Fibroblast of lung (primary cell): ENCODE results near the gene OPRM1. TPM values are rescaled to one million over a fixed set of nuclear protein-coding genes. Genes with fewer than 3 reads are reported as not detected.

Experiments used
- DNase-seq, 2 donors: peaks; one replicate each; pipeline versions ENCODE4 v3.0.0 to v3.0.0-alpha.2; 2010; ENCODE audit warnings: low read depth in 2 of 2
- H2AFZ ChIP-seq: 2 replicates; pipeline ENCODE4 v1.5.1; 2012; ENCODE audit warnings: low read length, control low read depth, inconsistent platforms
- H3K27ac ChIP-seq: 2 replicates; pipeline ENCODE4 v1.5.1; 2011; ENCODE audit warnings: low read length, control low read depth; ENCODE audit not compliant: insufficient read depth
- H3K27me3 ChIP-seq: 2 replicates; pipeline ENCODE4 v1.5.1; 2011; ENCODE audit warnings: mild to moderate bottlenecking, low read length; ENCODE audit not compliant: control insufficient read depth, insufficient read depth
- H3K36me3 ChIP-seq: 2 replicates; pipeline ENCODE4 v1.5.1; 2011; ENCODE audit warnings: low read length; ENCODE audit not compliant: control insufficient read depth, insufficient read depth
- H3K4me1 ChIP-seq: 2 replicates; pipeline ENCODE4 v1.5.1; 2011; ENCODE audit warnings: low read length; ENCODE audit not compliant: control insufficient read depth, insufficient read depth; ENCODE audit errors: extremely low read depth
- H3K4me2 ChIP-seq: 2 replicates; pipeline ENCODE4 v1.5.1; 2011; ENCODE audit warnings: low read length, control low read depth; ENCODE audit not compliant: insufficient read depth; ENCODE audit errors: extremely low read depth
- H3K4me3 ChIP-seq, 4 experiments: fragments of 200-600 bp in 1 of 4; sonication (generic) in 1 of 4; replicated peaks in 1 of 4; 2 replicates each; pipeline ENCODE4 v1.5.1; 2011 to 2016; ENCODE audit warnings: low read length in 4 of 4, low read depth in 3 of 4, mild to moderate bottlenecking in 3 of 4, control low read depth in 2 of 4, inconsistent platforms in 1 of 4, mixed read lengths in 1 of 4; ENCODE audit not compliant: insufficient read depth in 1 of 4; ENCODE audit errors: control extremely low read depth in 1 of 4
- H3K79me2 ChIP-seq: 2 replicates; pipeline ENCODE4 v1.5.1; 2012; ENCODE audit warnings: mild to moderate bottlenecking, low read length, inconsistent platforms; ENCODE audit not compliant: control insufficient read depth, insufficient read depth
- H3K9ac ChIP-seq: 2 replicates; pipeline ENCODE4 v1.5.1; 2011; ENCODE audit warnings: mild to moderate bottlenecking, low read length, control low read depth; ENCODE audit not compliant: insufficient read depth
- H3K9me3 ChIP-seq: 2 replicates; pipeline ENCODE4 v1.5.1; 2012; ENCODE audit warnings: low read depth, low read length; ENCODE audit not compliant: control insufficient read depth, insufficient read depth
- H4K20me1 ChIP-seq: 2 replicates; pipeline ENCODE4 v1.5.1; 2011; ENCODE audit warnings: low read length; ENCODE audit not compliant: control insufficient read depth, insufficient read depth; ENCODE audit errors: extremely low read depth
- EZH2 ChIP-seq: IDR thresholded peaks from 2 replicates; pipeline ENCODE4 v1.5.1; 2012; ENCODE audit warnings: low read length, control low read depth, mild to moderate bottlenecking; ENCODE audit errors: missing control alignments
- polyA plus RNA-seq, 2 donors: library from polyadenylated mRNA; depleted of rRNA in 1 of 2; stranded (reverse) in 1 of 2; unstranded in 1 of 2; fragments of >200 nt; gene quantifications; 2 replicates each; pipeline ENCODE4 v1.2.1, GENCODE V29; 2011 to 2012; ENCODE audit warnings: missing spikeins in 1 of 2
- total RNA-seq: library from RNA; depleted of rRNA; stranded (reverse); fragments of >200 nt; gene quantifications from 2 replicates; pipeline ENCODE4 v1.2.1, GENCODE V29; 2014
- TF ChIP-seq, protein P1 (sequence below), 2 donors: IDR thresholded peaks in 1 of 2; conservative IDR thresholded peaks in 1 of 2; 1 replicate in 1 of 2; 2 replicates in 1 of 2; pipeline ENCODE4 v1.5.1; 2011 to 2012; ENCODE audit warnings: low read length in 2 of 2, control low read depth in 1 of 2, inconsistent platforms in 1 of 2, low read depth in 1 of 2, mild to moderate bottlenecking in 1 of 2

The OPRM1 gene
- total and polyA plus RNA-seq, 2 donors (not counting 1 experiment from before 2014, with no cell fraction given) = not detected

GRCh38 chr6:154234019-154234772 is 195.2 kb downstream of the OPRM1 start:
- TF ChIP-seq, protein P1, sequence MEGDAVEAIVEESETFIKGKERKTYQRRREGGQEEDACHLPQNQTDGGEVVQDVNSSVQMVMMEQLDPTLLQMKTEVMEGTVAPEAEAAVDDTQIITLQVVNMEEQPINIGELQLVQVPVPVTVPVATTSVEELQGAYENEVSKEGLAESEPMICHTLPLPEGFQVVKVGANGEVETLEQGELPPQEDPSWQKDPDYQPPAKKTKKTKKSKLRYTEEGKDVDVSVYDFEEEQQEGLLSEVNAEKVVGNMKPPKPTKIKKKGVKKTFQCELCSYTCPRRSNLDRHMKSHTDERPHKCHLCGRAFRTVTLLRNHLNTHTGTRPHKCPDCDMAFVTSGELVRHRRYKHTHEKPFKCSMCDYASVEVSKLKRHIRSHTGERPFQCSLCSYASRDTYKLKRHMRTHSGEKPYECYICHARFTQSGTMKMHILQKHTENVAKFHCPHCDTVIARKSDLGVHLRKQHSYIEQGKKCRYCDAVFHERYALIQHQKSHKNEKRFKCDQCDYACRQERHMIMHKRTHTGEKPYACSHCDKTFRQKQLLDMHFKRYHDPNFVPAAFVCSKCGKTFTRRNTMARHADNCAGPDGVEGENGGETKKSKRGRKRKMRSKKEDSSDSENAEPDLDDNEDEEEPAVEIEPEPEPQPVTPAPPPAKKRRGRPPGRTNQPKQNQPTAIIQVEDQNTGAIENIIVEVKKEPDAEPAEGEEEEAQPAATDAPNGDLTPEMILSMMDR (conservative IDR thresholded peaks at IDR 0.05 in 1 of 2, IDR thresholded peaks at IDR 0.05 in 1 of 2; ENCODE audit: low read depth in 1 of 2, low read length in 2 of 2) = no peak
- no peak for TF ChIP-seq EZH2
- no peak overlapping the region for H3K27ac ChIP-seq
- no peak overlapping the region for H3K4me2 ChIP-seq
- H3K79me2 ChIP-seq = no peaks in the 10 kb centered on the region
- H4K20me1 ChIP-seq = no peaks in the 10 kb centered on the region
- no peaks in the 10 kb centered on the region for H3K9me3 ChIP-seq
- no peak overlapping the region for H2AFZ ChIP-seq
- no peak overlapping the region for H3K9ac ChIP-seq
- no peak for DNase-seq
- no peaks in the 10 kb centered on the region for H3K27me3 ChIP-seq
- H3K4me3 ChIP-seq = no peak overlapping the region
- H3K36me3 ChIP-seq = no peaks in the 10 kb centered on the region
- no peaks in the 10 kb centered on the region for H3K4me1 ChIP-seq

GRCh38 chr6:154236646-154237301 is 197.7 kb downstream of the OPRM1 start:
- H3K9ac ChIP-seq = no peak overlapping the region
- no peak overlapping the region for H3K27ac ChIP-seq
- H3K4me1 ChIP-seq = no peaks in the 10 kb centered on the region
- H3K9me3 ChIP-seq = no peaks in the 10 kb centered on the region
- no peak overlapping the region for H2AFZ ChIP-seq
- TF ChIP-seq, protein P1 (conservative IDR thresholded peaks at IDR 0.05 in 1 of 2, IDR thresholded peaks at IDR 0.05 in 1 of 2; ENCODE audit: low read depth in 1 of 2, low read length in 2 of 2) = no peak
- TF ChIP-seq EZH2 = no peak
- no peaks in the 10 kb centered on the region for H3K27me3 ChIP-seq
- H3K4me3 ChIP-seq = no peak overlapping the region
- no peaks in the 10 kb centered on the region for H4K20me1 ChIP-seq
- no peaks in the 10 kb centered on the region for H3K36me3 ChIP-seq
- peak in 1 of 2 donors; percentile 10 for DNase-seq
- H3K4me2 ChIP-seq = no peak overlapping the region
- no peaks in the 10 kb centered on the region for H3K79me2 ChIP-seq

GRCh38 chr6:154238831-154239230 is 199.8 kb downstream of the OPRM1 start:
- H3K79me2 ChIP-seq = no peaks in the 10 kb centered on the region
- H3K4me2 ChIP-seq = no peak overlapping the region
- no peak for DNase-seq
- no peak overlapping the region for H3K4me3 ChIP-seq
- no peak overlapping the region for H2AFZ ChIP-seq
- no peaks in the 10 kb centered on the region for H3K4me1 ChIP-seq
- H3K9ac ChIP-seq = no peak overlapping the region
- no peaks in the 10 kb centered on the region for H3K36me3 ChIP-seq
- no peaks in the 10 kb centered on the region for H3K27me3 ChIP-seq
- no peak overlapping the region for H3K27ac ChIP-seq
- H3K9me3 ChIP-seq = no peaks in the 10 kb centered on the region
- H4K20me1 ChIP-seq = no peaks in the 10 kb centered on the region
- TF ChIP-seq, protein P1 (conservative IDR thresholded peaks at IDR 0.05 in 1 of 2, IDR thresholded peaks at IDR 0.05 in 1 of 2; ENCODE audit: low read depth in 1 of 2, low read length in 2 of 2) = no peak
- TF ChIP-seq EZH2 = no peak
